GM19328 (cell line): Measurements from ENCODE around the gene CFAP61.

ENCODE experiments used
- ATAC-seq: cut with Tn5 transposase; IDR thresholded peaks from one replicate; pipeline ENCODE4 v1.9.1; 2021; ENCODE audit warnings: mild to moderate bottlenecking, moderate library complexity; ENCODE audit not compliant: unreplicated experiment

The CFAP61 gene

GRCh38 chr20:20390393-20390792 is 338.1 kb downstream of the CFAP61 start:
- no peak for ATAC-seq

DNA sequence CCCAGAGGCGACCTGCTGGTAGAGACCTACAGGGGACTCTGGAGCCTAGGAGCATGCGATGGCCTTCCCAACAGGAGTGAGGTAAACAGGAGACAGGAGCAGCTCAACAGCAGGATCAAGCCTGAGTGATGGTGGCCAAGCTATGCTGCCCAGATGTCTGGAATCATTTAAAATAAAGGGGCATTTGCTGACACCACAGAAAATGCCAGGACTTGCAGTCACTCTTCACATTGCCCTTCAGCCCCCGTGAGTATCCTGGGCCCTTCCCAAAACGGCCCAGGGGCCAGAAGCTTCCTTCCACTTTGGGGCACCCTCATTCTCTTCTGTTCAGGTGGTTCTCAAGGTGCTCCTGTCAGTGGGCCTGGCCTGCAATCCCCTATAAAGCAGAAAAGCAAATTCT is 338.8 kb downstream of the CFAP61 start:
- no peak for ATAC-seq

GRCh38 chr20:20391766-20392165 is 339.4 kb downstream of the CFAP61 start:
- no peak for ATAC-seq

DNA sequence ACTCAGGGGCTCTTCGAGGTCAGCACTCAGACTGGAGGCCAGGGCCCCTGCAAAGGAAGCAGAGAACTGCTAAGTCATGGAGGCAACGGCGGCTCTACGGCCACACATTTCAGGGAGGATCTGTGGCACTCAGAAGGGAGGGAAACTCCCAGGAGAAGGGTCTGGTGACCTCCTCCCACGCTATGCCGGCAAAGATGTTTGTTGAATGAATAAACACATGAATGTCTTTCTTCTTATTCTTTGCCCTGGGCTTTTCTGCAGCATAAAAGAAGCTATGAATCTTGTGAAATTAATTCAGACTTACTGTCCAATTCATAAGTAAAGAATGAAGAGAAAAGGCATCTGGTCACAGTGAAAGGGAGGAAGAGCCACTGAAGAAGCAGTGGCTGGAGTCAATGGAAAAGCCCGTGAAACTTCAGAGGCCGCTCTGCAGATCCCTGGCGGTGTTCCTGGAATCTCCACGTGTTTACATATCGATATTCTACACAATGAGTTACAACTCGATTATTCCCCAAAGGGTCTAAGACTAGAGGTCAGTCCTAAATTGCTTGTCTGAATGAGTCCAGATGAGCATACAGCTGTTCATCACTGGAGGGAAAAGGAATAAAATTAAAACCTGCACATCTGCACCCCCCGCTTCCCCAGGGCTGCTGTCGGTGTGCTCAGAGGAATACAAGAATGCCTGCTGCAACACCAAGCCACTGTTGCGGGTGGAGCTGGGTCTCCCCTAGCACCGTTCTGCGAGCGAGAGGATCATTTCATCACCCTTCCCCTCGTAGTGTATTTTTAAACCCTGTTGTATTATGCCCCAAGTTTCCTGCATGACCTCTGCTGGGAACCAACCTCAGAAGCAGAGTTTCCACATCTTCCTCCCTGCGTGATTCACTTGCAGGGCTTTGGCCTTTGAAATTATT is 341.1 kb downstream of the CFAP61 start:
- ATAC-seq = no peak

- ATAC-seq = no peak
Measured at GRCh38 chr20:20395087-20395486, 342.8 kb downstream of the CFAP61 start.

DNA sequence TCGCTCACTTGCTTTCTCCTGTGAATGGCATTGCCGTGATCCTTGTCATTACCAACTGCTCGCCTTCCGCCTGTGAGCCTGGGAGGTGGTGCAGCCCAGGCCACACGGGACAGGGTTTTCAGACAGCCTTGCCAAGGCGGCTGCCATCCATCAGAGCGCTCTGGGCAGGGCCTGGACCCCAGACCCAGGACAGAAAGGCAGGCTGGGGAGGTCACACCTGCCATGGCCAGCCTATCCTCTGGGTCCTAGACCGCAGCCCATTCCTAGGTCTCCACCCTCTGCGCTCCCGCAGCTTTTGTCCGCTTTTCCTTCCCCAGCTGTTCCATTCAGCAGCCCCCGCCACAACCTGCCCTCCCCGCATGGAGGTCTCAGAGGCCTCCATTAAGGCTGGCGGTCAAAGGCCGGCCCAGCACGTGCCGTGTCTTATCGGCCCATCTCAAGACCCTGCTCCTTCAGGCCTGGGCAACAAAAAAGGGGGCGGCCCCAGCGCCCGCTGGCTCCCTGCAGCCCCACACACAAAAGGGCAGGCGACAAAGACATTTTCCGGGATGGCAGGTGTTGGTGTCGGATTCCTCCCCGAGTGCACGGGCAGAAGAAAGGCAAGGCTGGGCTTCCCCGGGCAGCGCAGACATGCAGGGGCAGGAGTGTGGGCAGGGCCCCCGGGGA is 343.7 kb downstream of the CFAP61 start:
- no peak for ATAC-seq

DNA sequence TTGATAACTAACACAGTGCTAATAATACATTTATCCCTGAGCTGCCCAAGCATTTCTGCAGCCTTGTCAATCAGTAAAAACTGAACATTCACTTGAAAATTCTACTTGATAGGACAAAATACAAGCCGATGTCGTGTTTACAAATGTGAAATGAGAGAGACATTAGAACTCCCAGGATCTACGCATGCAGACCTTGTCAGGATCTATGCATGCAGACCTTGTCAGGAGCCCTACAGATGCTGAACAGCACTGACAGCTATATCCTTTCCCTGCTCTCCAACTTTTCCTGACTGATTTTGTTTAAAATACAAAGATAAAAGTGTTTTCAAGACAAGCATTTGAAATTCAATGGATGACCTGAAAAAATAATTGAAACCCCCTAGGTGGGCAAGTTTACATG is 344.5 kb downstream of the CFAP61 start:
- ATAC-seq = no peak

DNA sequence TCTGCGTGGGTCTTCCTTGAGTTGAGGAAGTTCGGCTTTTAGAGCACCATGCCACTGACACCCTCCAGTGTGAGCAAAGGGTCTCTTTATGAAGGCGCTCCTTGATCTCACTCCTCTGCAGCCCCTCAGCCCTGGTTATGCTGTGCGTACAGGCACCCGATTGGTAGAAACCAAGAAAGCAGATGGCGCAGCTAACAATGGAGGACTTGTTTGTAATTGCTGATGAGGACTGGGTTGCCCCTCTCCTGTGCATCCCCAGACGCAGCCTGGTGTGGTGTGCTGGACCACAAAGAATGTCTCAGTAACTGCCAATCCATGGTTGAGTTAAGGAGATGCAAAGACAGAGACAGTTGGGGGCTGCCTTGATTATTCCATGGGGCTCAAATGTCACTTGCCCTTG is 345.8 kb downstream of the CFAP61 start:
- ATAC-seq = no peak

GRCh38 chr20:20399531-20400500 is 347.5 kb downstream of the CFAP61 start:
- no peak for ATAC-seq

- ATAC-seq = no peak
Measured at GRCh38 chr20:20401991-20402390, 349.7 kb downstream of the CFAP61 start.

DNA sequence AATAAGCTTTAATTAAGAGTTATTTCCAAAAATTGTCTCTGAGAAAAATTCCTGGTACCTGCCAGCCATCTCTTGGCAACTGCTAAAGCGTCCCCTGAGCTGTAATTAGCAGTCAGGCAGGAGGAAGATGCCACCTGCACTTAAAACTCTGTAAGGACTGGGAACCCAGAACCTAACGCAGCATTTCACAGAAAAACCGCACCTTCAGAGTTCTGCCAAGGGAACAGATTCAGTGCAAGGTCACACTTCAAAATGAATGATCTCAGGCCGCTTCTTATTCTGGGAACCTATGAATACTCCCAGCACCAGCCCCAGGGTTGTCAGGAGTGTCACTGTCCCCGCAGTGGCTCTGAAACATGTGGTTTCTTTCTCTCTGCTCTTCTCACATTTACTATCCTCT is 352.3 kb downstream of the CFAP61 start:
- no peak for ATAC-seq

- no peak for ATAC-seq
Measured at GRCh38 chr20:20405623-20406022, 353.3 kb downstream of the CFAP61 start.

GRCh38 chr20:20406306-20406705 is 354.0 kb downstream of the CFAP61 start:
- ATAC-seq = no peak

DNA sequence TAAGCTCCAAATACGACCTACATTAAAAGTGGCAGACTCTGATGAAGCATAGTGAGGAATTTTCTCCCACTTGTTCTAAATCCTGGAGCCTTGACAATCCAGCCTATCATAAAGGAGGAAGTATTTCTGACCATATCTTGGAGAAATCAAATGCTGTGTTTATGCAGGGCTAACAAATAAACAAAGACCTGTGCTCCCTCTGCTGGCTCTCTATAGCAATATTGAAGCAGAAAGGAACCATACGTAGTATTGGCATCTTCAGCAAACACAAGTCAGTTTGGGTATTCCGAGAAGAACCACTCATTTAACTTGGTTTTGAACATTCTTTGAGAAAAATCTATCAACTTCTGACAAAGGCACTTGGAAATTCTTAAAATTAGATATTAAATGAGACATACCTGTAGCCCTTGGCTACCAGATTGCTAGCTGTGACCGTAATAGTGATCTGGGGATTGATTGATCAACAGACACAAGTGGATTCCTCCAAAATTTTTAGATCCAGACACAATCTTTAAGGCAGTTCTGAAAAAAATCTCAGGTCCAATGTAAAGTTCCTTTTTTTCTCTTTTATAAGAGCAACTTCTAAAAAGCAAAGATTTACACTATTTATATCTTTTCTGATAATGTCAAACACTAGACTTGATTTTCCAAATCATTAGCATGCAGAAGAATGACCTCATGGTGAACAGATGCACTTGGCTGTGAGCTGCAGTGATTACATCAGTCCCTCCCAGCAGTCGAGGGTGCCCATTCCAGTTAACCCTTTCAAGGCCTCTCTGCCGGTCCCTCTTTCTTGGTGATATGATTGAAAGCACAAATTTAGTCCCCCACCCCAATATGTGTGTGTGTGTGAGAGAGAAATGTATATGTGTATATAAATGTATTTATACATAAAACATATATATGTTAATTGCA is 355.8 kb downstream of the CFAP61 start:
- no peak for ATAC-seq

GRCh38 chr20:20409331-20409730 is 357.0 kb downstream of the CFAP61 start:
- ATAC-seq = no peak
